ENCODE data around the gene PPP1R3A.

GRCh38 chr7:113922049-113922448 lies 3.2 kb upstream of the PPP1R3A start:
- TF ChIP-seq EZH2 (IDR thresholded peaks at IDR 0.05) (no peak), POLR2AphosphoS5 (IDR thresholded peaks at IDR 0.05; ENCODE audit: borderline replicate concordance, low read depth, low read length) (no peak)
